ENCODE results near the gene RASA3. TPM values are rescaled to one million over a fixed set of nuclear protein-coding genes. Genes with fewer than 3 reads are reported as not detected.

Gene RASA3, protein sequence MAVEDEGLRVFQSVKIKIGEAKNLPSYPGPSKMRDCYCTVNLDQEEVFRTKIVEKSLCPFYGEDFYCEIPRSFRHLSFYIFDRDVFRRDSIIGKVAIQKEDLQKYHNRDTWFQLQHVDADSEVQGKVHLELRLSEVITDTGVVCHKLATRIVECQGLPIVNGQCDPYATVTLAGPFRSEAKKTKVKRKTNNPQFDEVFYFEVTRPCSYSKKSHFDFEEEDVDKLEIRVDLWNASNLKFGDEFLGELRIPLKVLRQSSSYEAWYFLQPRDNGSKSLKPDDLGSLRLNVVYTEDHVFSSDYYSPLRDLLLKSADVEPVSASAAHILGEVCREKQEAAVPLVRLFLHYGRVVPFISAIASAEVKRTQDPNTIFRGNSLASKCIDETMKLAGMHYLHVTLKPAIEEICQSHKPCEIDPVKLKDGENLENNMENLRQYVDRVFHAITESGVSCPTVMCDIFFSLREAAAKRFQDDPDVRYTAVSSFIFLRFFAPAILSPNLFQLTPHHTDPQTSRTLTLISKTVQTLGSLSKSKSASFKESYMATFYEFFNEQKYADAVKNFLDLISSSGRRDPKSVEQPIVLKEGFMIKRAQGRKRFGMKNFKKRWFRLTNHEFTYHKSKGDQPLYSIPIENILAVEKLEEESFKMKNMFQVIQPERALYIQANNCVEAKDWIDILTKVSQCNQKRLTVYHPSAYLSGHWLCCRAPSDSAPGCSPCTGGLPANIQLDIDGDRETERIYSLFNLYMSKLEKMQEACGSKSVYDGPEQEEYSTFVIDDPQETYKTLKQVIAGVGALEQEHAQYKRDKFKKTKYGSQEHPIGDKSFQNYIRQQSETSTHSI
- total RNA-seq (2022; extraction: Qiagen RNA extraction) = 8.5 to 11.2 TPM (median 10.2 TPM) in 5 replicates

DNA sequence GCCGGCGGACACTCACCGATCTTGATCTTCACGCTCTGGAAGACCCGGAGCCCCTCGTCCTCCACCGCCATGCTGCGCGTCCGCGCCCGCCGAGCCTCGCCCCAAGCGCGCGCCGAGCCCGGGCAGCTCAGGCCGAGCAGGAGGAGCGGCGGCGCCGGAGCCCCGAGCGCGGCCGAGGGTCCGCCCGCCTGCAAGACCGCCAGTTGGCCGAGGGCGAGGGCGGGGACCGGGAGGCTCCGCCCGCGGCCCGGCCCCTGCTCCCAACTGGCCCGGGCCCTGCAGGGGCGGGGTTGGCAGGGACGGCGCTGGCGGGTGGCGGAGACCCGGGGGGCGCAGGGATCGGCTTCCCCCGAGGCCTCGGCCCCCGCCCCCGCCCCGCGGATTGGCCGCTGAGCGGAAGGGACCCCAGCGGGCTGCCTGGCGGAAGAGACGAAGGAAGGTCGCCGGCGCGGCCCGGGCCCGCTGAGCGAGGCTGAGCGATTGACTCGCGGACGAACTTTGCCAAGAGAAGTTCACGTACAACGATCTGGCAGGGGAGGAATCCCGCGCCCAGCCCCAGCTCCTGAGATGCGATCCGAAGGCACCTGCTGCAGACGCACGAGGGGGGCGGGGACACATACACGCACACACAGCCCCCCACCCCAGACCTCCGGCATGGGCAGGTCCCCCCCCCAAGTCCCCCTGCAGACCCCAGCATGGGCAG, at the start of gene RASA3:
Gene RASA3 (minus strand): TSS at position 205 of the 703 bp plus-strand sequence. CDS start 134 bp downstream, at position 71.

DNA sequence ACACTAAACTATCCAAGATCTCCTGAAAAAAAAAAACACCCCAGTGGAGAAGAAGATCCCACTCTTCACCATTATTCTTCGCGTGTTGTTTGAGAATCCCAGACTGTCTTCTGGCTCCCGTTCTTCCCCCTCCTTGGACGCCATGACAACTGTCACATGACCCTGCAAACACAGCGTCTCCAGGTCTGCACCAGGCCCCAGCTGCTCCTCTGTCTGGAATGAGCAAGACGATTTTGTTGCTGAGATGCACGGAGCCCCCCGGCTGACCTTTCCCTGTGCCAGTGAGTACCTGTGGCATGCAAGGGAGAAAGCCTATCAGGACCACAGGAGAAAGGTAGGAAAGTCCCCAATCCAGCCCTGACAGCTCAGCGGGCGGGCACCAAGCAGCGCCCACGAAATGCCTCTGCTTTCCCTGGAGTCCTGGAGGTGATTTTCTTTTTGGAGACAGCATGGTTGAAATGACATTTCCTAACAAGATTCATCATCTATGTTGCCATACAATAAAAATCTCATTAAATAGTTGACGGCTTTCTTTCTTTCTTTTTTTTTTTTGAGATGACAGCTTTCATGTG, 46.8 kb upstream of the RASA3 start, which contains the start of gene CFAP97D2:
Gene CFAP97D2 (plus strand): TSS at position 171 of the 572 bp plus-strand sequence. CDS start 74 bp downstream, at position 245.

DNA sequence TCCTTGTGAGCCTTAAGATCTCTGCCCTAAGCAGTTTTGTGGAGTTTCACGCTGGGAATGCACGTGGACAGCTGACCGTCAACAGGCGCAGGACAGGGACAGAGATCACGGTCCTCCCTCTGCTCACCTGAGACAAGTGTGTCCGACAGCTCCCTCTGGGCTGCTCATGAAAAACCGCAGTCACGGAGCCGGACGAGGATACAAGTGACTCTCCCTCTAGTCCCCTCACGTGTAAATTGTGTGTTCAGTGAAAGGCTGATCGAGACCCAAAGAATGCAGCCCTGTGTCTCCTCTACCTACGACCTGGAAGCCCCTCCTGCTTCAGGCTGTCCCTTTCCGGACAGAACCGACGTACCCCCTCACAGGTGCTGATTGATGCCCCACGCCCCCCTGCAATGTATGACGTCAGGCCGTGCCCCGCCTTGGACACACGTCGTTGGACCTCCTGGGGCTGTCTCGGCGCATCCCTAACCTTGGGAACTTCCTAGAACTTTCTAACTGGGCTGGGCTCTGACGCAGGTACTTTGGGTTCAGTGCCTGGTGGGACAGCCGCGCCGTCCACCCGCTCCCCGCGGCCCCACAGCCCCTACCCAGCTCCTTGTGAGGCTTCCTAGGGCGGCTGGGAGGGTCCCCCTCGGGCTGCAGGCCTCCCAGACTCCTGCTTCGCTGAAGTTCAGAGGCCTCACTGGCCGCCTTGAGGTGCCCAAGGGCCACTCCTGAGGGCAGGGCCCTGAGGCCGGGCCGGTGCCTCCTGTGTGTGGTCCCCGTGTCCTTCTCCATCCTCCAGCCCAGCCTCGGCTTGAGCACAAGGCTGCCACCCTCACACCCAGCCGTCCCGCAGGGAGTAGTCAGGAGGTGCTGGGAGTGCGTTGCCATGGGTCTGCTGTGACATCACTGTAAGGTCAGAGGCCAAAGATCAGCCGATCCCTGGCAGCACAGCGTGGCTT, 158.9 kb downstream of the RASA3 start, which contains the start of gene C13orf46:
Gene C13orf46 (minus strand): TSS at position 859 of the 947 bp plus-strand sequence. CDS start 79 bp downstream, at position 780.

Other genes with a start within 250 kb of the RASA3 start
- 0.11 to 0.41 TPM (median 0.23 TPM) in 5 replicates for gene C13orf46, start 158.5 kb downstream of the RASA3 start, total RNA-seq (2022; extraction: Qiagen RNA extraction)
- gene CFAP97D2, start 46.6 kb upstream of the RASA3 start, total RNA-seq (2022; extraction: Qiagen RNA extraction) = not detected in 5 replicates
- gene CDC16, start 102.3 kb upstream of the RASA3 start, total RNA-seq (2022; extraction: Qiagen RNA extraction) = 39.1 to 43.9 TPM (median 42.0 TPM) in 5 replicates
- 31.8 to 38.9 TPM (median 36.0 TPM) in 5 replicates for gene UPF3A, start 149.0 kb upstream of the RASA3 start, total RNA-seq (2022; extraction: Qiagen RNA extraction)
- gene CHAMP1, start 181.9 kb upstream of the RASA3 start, total RNA-seq (2022; extraction: Qiagen RNA extraction) = 21.9 to 26.6 TPM (median 23.8 TPM) in 5 replicates

All from A549 treated with AZD2906 at 1 μM for 4 hours (cell line).